T-helper 1 cell treated with Interleukin-12 subunit alpha and Interleukin-12 subunit beta and Interleukin-4 antibody, amounts not matched to agents 30 ng/mL and 1 ng/mL, for 36 hours (primary cell): ENCODE results near the gene LRG1. TPM values are rescaled to one million over a fixed set of nuclear protein-coding genes. Genes with fewer than 3 reads are reported as not detected.

Experiments
- intact Hi-C: fragments of 100-400 bp; cut with micrococcal nuclease; formaldehyde crosslinking; loops from one replicate; pipeline ENCODE4 v1.15.1; 2024
- total RNA-seq: library from RNA; stranded (reverse); gene quantifications from 2 replicates; pipeline ENCODE4 v1.2.3, GENCODE V29; 2022

The LRG1 gene
- total RNA-seq, 1 donor from 2014 or later: 1.1 TPM

GRCh38 chr19:4496304-4496703 is 43.5 kb downstream of the LRG1 start:
- intact Hi-C loops: no loop called here

GRCh38 chr19:4495471-4495870 is 44.4 kb downstream of the LRG1 start:
- intact Hi-C loops: no loop called here

DNA sequence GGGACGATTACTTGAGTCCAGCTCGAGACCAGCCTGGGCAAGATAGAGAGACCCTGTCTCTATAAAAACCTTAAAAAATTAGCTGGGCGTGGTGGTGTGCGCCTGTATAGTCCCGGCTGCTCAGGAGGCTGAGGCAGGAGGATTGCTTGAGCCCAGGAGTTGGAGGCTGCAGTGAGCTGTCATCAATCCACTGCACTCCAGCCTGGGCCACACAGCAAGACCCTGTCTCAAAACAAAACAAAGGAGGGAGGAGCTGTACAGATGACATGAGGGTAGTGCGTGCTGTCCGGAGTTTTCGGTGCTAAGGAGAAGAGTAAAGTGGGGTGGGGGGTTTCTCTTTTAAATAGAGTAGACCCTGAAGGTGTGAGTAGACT is 45.2 kb downstream of the LRG1 start:
- intact Hi-C loops: no loop called here

- intact Hi-C loops: no loop called here
These were observed 45.7 kb downstream of the LRG1 start for GRCh38 chr19:4493929-4494690.

GRCh38 chr19:4493104-4493928 is 46.5 kb downstream of the LRG1 start:
- intact Hi-C loops: no loop called here

DNA sequence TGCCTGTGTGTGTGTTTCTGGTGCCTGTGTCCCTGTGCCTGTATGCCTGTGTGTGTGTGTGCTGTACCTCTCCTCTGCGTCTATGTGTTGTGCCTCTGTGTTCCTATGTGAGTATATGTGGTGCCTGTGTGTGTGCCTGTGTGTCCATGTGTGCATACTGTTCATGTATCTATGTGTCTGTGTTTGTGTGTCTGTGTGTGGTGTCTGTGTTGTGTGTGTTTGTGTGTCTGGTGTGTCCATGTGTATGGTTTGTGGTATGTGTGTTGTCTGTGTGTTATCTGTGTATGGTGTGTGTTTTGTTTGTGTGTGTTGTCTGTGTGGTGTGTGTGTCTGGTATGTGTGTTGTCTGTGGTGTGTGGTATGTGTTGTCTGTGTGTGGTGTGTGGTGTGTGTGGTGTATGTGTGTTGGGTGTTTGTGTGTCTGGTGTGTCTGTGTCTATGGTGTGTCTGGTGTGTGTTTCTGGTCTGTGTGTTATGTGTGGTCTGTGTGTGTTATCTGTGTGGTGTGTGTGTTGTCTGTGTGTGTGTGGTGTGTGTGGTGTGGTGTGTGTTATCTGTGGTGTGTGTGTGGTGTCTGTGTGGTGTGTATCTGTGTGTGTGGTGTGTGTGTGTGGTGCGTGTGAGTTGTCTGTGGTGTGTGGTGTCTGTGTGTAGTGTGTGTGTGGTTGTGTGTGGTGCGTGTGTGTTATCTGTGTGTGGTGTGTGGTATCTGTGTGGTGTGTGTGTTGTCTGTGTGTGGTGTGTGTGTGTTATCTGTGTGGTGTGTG is 47.3 kb downstream of the LRG1 start:
- intact Hi-C loops: no loop called here

GRCh38 chr19:4491446-4491845 is 48.4 kb downstream of the LRG1 start:
- intact Hi-C loops: no loop called here

DNA sequence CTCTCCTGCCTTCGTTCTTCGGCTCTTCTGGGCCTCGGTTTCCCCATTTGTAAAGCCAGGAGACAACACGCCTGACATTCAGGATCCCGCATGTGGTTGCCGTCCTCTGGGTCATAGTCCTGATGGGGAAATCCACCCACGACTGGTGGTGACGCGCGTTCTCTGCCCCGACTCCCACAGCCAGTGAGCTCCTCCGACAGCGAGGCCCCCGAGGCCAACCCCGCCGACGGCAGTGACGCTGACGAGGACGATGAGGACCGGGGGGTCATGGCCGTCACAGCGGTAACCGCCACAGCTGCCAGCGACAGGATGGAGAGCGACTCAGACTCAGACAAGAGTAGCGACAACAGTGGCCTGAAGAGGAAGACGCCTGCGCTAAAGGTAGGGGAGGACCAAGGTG is 51.3 kb downstream of the LRG1 start:
- intact Hi-C loops: no loop called here

DNA sequence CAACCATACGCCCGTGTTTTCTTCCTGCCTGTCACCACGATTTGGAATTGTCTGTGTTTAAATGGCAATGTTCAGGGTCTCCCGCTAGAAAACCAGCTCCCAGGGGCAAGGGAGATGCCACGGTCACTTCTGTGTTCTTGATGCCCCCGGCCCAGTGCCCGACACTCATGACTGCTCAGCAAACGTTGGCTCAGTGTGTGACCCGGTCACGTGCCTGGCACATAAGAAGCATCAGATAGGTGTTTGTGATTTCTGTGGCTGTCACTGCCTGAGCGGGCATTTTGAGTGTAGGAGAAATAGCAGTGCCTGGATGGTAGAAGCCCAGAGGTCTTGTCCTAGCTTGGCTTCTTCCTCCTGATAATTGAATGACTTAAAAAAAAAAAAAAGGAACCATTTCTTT is 52.3 kb downstream of the LRG1 start:
- intact Hi-C loops: no loop called here

Other genes starting within 250 kb of the LRG1 start
- 33.2 and 34.6 TPM in 2 replicates for gene TMIGD2, start 237.6 kb downstream of the LRG1 start, total RNA-seq
- gene FSD1, start 235.4 kb downstream of the LRG1 start, total RNA-seq: 22.0 and 24.2 TPM in 2 replicates
- gene STAP2, start 201.2 kb downstream of the LRG1 start, total RNA-seq: 14.8 and 19.1 TPM in 2 replicates
- gene MPND, start 196.5 kb downstream of the LRG1 start, total RNA-seq: 19.0 and 21.0 TPM in 2 replicates
- gene SH3GL1, start 139.5 kb downstream of the LRG1 start, total RNA-seq: 67.8 and 74.3 TPM in 2 replicates
- gene CHAF1A, start 137.4 kb downstream of the LRG1 start, total RNA-seq: 74.0 and 79.1 TPM in 2 replicates
- 46.3 and 52.0 TPM in 2 replicates for gene UBXN6, start 82.2 kb downstream of the LRG1 start, total RNA-seq
- gene HDGFL2, start 67.7 kb downstream of the LRG1 start, total RNA-seq: 55.7 and 67.4 TPM in 2 replicates
- not detected in 2 replicates for gene PLIN4, start 21.6 kb downstream of the LRG1 start, total RNA-seq
- gene PLIN5, start 4.8 kb downstream of the LRG1 start, total RNA-seq: not detected in 2 replicates
- gene SEMA6B, start 19.6 kb upstream of the LRG1 start, total RNA-seq: not detected in 2 replicates
- 22.2 and 23.5 TPM in 2 replicates for gene TNFAIP8L1, start 99.5 kb upstream of the LRG1 start, total RNA-seq
- 90.6 and 94.5 TPM in 2 replicates for gene MYDGF, start 130.3 kb upstream of the LRG1 start, total RNA-seq
- gene DPP9, start 183.8 kb upstream of the LRG1 start, total RNA-seq: 98.7 and 109 TPM in 2 replicates